H1 (cell line): ENCODE results near the gene MPV17L2. TPM values are rescaled to one million over a fixed set of nuclear protein-coding genes. Genes with fewer than 3 reads are reported as not detected.

Experiments used
- CTCF ChIA-PET: fragments of 300-600 bp; sonication (Branson Sonifier 250); formaldehyde crosslinking; loops from one replicate; lab custom pipeline; 2021; ENCODE audit not compliant: partially characterized antibody; lab: Charles Lee
- POLR2A ChIA-PET: fragments of 300-600 bp; sonication (Branson Sonifier 250); formaldehyde crosslinking; loops from one replicate; lab custom pipeline; 2021; ENCODE audit warnings: inconsistent platforms; ENCODE audit not compliant: partially characterized antibody; lab: Charles Lee
- DNase-seq, 2 experiments: peaks; one replicate each; pipeline versions ENCODE4 v3.0.0 to v3.0.0-alpha.2; 2010 to 2022; ENCODE audit warnings: low spot score in 2 of 2, low read depth in 1 of 2, mixed read lengths in 1 of 2
- FAIRE-seq: peaks from 2 replicates; lab custom pipeline; 2011; peaks lifted over from hg19 to GRCh38; lab: Jason Lieb, UNC
- H2AFZ ChIP-seq: 2 replicates; pipeline ENCODE4 v1.8.1; 2012; ENCODE audit warnings: low read length, inconsistent platforms
- H2AK5ac ChIP-seq: 2 replicates; pipeline ENCODE4 v1.6.1; 2013; ENCODE audit warnings: low read depth, low read length
- H2BK120ac ChIP-seq: replicated peaks from 2 replicates; pipeline ENCODE3; 2013; ENCODE audit warnings: low read depth, low read length, inconsistent platforms
- H2BK12ac ChIP-seq: 2 replicates; pipeline ENCODE4 v1.6.1; 2013; ENCODE audit warnings: low read depth, low read length
- H2BK15ac ChIP-seq: 2 replicates; pipeline ENCODE4 v1.6.1; 2013; ENCODE audit warnings: low read length
- H2BK20ac ChIP-seq: 2 replicates; pipeline ENCODE4 v1.6.1; 2013; ENCODE audit warnings: low read length
- H2BK5ac ChIP-seq: 2 replicates; pipeline ENCODE4 v1.6.1; 2013; ENCODE audit warnings: low read depth, low read length
- H3K14ac ChIP-seq: 2 replicates; pipeline ENCODE4 v1.6.1; 2013; ENCODE audit warnings: inconsistent platforms; ENCODE audit not compliant: insufficient read length
- H3K18ac ChIP-seq: 2 replicates; pipeline ENCODE4 v1.6.1; 2013; ENCODE audit warnings: low read length; ENCODE audit errors: extremely low read depth
- H3K23ac ChIP-seq: 2 replicates; pipeline ENCODE4 v1.6.1; 2013; ENCODE audit warnings: inconsistent platforms; ENCODE audit not compliant: insufficient read length
- H3K23me2 ChIP-seq: 2 replicates; pipeline ENCODE4 v1.6.1; 2013; ENCODE audit warnings: low read depth, low read length
- H3K27ac ChIP-seq: 2 replicates; pipeline ENCODE4 v1.6.1; 2011; ENCODE audit warnings: low read depth, low read length, inconsistent platforms
- H3K27me3 ChIP-seq, 4 experiments: replicated peaks in 1 of 4; 1 replicate in 1 of 4; 2 replicates in 3 of 4; pipeline versions ENCODE4 v1.6.1 to v1.8.1; 2011 to 2013; ENCODE audit warnings: low read length in 3 of 4, mild to moderate bottlenecking in 3 of 4, inconsistent platforms in 2 of 4, mixed read lengths in 2 of 4, moderate library complexity in 1 of 4; ENCODE audit not compliant: control insufficient read depth in 3 of 4, insufficient read depth in 3 of 4; ENCODE audit errors: extremely low read depth in 1 of 4
- H3K36me3 ChIP-seq, 4 experiments: 2 replicates each; pipeline versions ENCODE4 v1.6.1 to v1.8.1; 2011 to 2013; ENCODE audit warnings: mild to moderate bottlenecking in 4 of 4, low read length in 3 of 4, moderate library complexity in 2 of 4, control low read depth in 1 of 4, inconsistent platforms in 1 of 4; ENCODE audit not compliant: insufficient read depth in 4 of 4, control insufficient read depth in 2 of 4
- H3K4ac ChIP-seq: replicated peaks from 2 replicates; pipeline ENCODE3; 2013; ENCODE audit warnings: low read length, low read depth, mixed read lengths, inconsistent platforms; ENCODE audit not compliant: insufficient read length
- H3K4me1 ChIP-seq, 4 experiments: replicated peaks in 1 of 4; 1 replicate in 1 of 4; 2 replicates in 3 of 4; pipeline versions ENCODE4 v1.6.1 to v1.8.1; 2011 to 2013; ENCODE audit warnings: low read length in 3 of 4, inconsistent platforms in 2 of 4, mixed read lengths in 1 of 4; ENCODE audit not compliant: insufficient read depth in 4 of 4, control insufficient read depth in 3 of 4
- H3K4me2 ChIP-seq, 2 experiments: 2 replicates each; pipeline versions ENCODE4 v1.6.1 to v1.8.1; 2011 to 2013; ENCODE audit warnings: low read depth in 2 of 2, low read length in 2 of 2, control low read depth in 1 of 2, inconsistent platforms in 1 of 2, mild to moderate bottlenecking in 1 of 2; ENCODE audit not compliant: insufficient read depth in 1 of 2
- H3K4me3 ChIP-seq, 4 experiments: fragments of 200-600, 300-600 bp in 1 of 4; sonication (generic), shearing (Covaris generic), sonication (Bioruptor Twin) in 1 of 4; 2 replicates each; pipeline versions ENCODE4 v1.5.1 to v1.8.1; 2011 to 2016; ENCODE audit warnings: low read length in 4 of 4, low read depth in 3 of 4, control low read depth in 2 of 4, inconsistent platforms in 2 of 4, mild to moderate bottlenecking in 2 of 4, mixed read lengths in 1 of 4, moderate library complexity in 1 of 4; ENCODE audit not compliant: insufficient read depth in 2 of 4; ENCODE audit errors: extremely low read depth in 1 of 4
- H3K56ac ChIP-seq: replicated peaks from 2 replicates; pipeline ENCODE3; 2013; ENCODE audit warnings: low read depth, mild to moderate bottlenecking, mixed read lengths, low read length, inconsistent platforms; ENCODE audit not compliant: insufficient read length
- H3K79me1 ChIP-seq: 2 replicates; pipeline ENCODE4 v1.6.1; 2013; ENCODE audit warnings: low read depth, low read length, control low read depth
- H3K79me2 ChIP-seq, 2 experiments: 2 replicates each; pipeline versions ENCODE4 v1.6.1 to v1.8.1; 2012 to 2013; ENCODE audit warnings: low read length in 2 of 2, mild to moderate bottlenecking in 2 of 2, inconsistent platforms in 1 of 2; ENCODE audit not compliant: insufficient read depth in 2 of 2, control insufficient read depth in 1 of 2
- H3K9ac ChIP-seq, 4 experiments: replicated peaks in 1 of 4; 1 replicate in 1 of 4; 2 replicates in 3 of 4; pipeline versions ENCODE4 v1.6.1 to v1.8.1; 2011 to 2013; ENCODE audit warnings: low read depth in 3 of 4, low read length in 3 of 4, control low read depth in 2 of 4, mild to moderate bottlenecking in 2 of 4, moderate library complexity in 2 of 4, inconsistent platforms in 1 of 4; ENCODE audit errors: extremely low read depth in 1 of 4
- H3K9me3 ChIP-seq, 2 experiments: 2 replicates each; pipeline versions ENCODE4 v1.6.1 to v1.8.1; 2012 to 2013; ENCODE audit warnings: mild to moderate bottlenecking in 2 of 2, moderate library complexity in 2 of 2, control low read depth in 1 of 2, inconsistent platforms in 1 of 2, low read depth in 1 of 2, low read length in 1 of 2, mixed read lengths in 1 of 2; ENCODE audit not compliant: insufficient read depth in 2 of 2
- H4K20me1 ChIP-seq, 2 experiments: replicated peaks in 1 of 2; 2 replicates each; pipeline versions ENCODE3 to v1.8.1; 2011 to 2013; ENCODE audit warnings: inconsistent platforms in 2 of 2, low read length in 2 of 2, mild to moderate bottlenecking in 1 of 2; ENCODE audit not compliant: insufficient read depth in 2 of 2, control insufficient read depth in 1 of 2
- H4K5ac ChIP-seq: 2 replicates; pipeline ENCODE4 v1.6.1; 2013; ENCODE audit warnings: low read length, low read depth, mixed read lengths, inconsistent platforms; ENCODE audit not compliant: insufficient read length
- H4K8ac ChIP-seq: 2 replicates; pipeline ENCODE4 v1.8.0; 2013; ENCODE audit warnings: mild to moderate bottlenecking, moderate library complexity, low read length, inconsistent platforms; ENCODE audit not compliant: insufficient read depth; ENCODE audit errors: extremely low read depth
- H4K91ac ChIP-seq: replicated peaks from 2 replicates; pipeline ENCODE3; 2013; ENCODE audit warnings: low read length, mixed read lengths, inconsistent platforms; ENCODE audit not compliant: insufficient read length
- CHD1 ChIP-seq: IDR thresholded peaks from 2 replicates; pipeline ENCODE4 v1.6.1; 2012; ENCODE audit warnings: low read depth, low read length, improper control_type of control experiment
- CTCF ChIP-seq, 3 experiments: IDR thresholded peaks; 1 replicate in 2 of 3; 2 replicates in 1 of 3; pipeline versions ENCODE4 v1.5.1 to v1.6.1; 2011; ENCODE audit warnings: low read length in 3 of 3, mild to moderate bottlenecking in 3 of 3, inconsistent platforms in 2 of 3, low read depth in 1 of 3, moderate library complexity in 1 of 3; ENCODE audit not compliant: insufficient read depth in 1 of 3; ENCODE audit errors: control extremely low read depth in 1 of 3
- E2F6 ChIP-seq: IDR thresholded peaks from 2 replicates; pipeline ENCODE4 v1.6.1; 2012; ENCODE audit warnings: inconsistent platforms
- KDM1A ChIP-seq: fragments of 200-600, 300-600 bp; sonication (generic); IDR thresholded peaks from 2 replicates; pipeline ENCODE4 v1.7.1; 2016; ENCODE audit warnings: mild to moderate bottlenecking, low read length, borderline replicate concordance
- POLR2A ChIP-seq, 2 experiments: IDR thresholded peaks; 1 replicate in 1 of 2; 2 replicates in 1 of 2; pipeline ENCODE4 v1.6.1; 2011; ENCODE audit warnings: low read depth in 2 of 2, low read length in 2 of 2, mild to moderate bottlenecking in 2 of 2; ENCODE audit errors: control extremely low read depth in 1 of 2
- RAD21 ChIP-seq, 2 experiments: IDR thresholded peaks in 1 of 2; conservative IDR thresholded peaks in 1 of 2; 2 replicates each; pipeline ENCODE4 v1.6.1; 2011; ENCODE audit warnings: low read depth in 2 of 2, low read length in 2 of 2, improper control_type of control experiment in 1 of 2, inconsistent platforms in 1 of 2, mild to moderate bottlenecking in 1 of 2, moderate library complexity in 1 of 2
- TEAD4 ChIP-seq: IDR thresholded peaks from 2 replicates; pipeline ENCODE4 v1.6.1; 2012; ENCODE audit warnings: low read depth, low read length, inconsistent platforms, mixed read lengths
- WGBS, 2 experiments: shearing (Covaris generic) in 1 of 2; methylation state at CpG; one replicate each; pipeline versions ENCODE4 v1.1.6 to v1.1.7; 2013 to 2015; ENCODE audit warnings: low lambda C conversion rate in 2 of 2, mixed read lengths in 2 of 2, inconsistent platforms in 1 of 2, low coverage in 1 of 2, missing lambda C conversion rate in 1 of 2; ENCODE audit not compliant: insufficient replicate concordance in 2 of 2, insufficient coverage in 1 of 2, insufficient read length in 1 of 2; ENCODE audit errors: extremely low coverage in 1 of 2, missing lambda C conversion rate in 1 of 2; 5-methylcytosine and 5-hydroxymethylcytosine counted together
- polyA plus RNA-seq, 7 experiments: library from polyadenylated mRNA; depleted of rRNA in 3 of 7; stranded (reverse) in 5 of 7; unstranded in 2 of 7; fragments of >200 nt in 5 of 7; fragments of 200-250 nt in 2 of 7; gene quantifications; 1 replicate in 5 of 7; 2 replicates in 1 of 7; 4 replicates in 1 of 7; pipeline versions ENCODE4 v1.2.1 to v1.2.3, GENCODE V29; 2011 to 2013; ENCODE audit warnings: missing spikeins in 2 of 7, mixed read lengths in 2 of 7
- total RNA-seq: library from RNA; stranded (reverse); fragmentation: NEBNext Ultra II Directional; extraction: Animal tissue kit (Norgen Biotek cat#: 25700); gene quantifications from 2 replicates; pipeline ENCODE4 v1.2.1, GENCODE V29; 2021

Gene MPV17L2
- total and polyA plus RNA-seq, 2 of the 8 experiments (the other 6 are each of a cell fraction or from before 2014, with no cell fraction given): 24.2 to 82.6 TPM

GRCh38 chr19:18202778-18203407 is 9.9 kb downstream of the MPV17L2 start:
- H3K23ac ChIP-seq: no peak overlapping the region
- peak overlapping the region; percentile 2; the same call in 1 of the 2 replicates for H2BK15ac ChIP-seq
- H3K4ac ChIP-seq: no peak overlapping the region
- H3K79me1 ChIP-seq: peaks cover 5% of the 10 kb centered on the region
- H4K8ac ChIP-seq: no peak overlapping the region
- 17% methylated on average over 28 of the region's 32 CpGs; no CpG with 5 or more reads in 1 of the 2 experiments for WGBS, 2 experiments
- POLR2A ChIA-PET: interaction anchor here (1.0 to 4.1 kb wide), 5 partner anchors 9 to 113 kb away, joined by 3 to 59 read pairs (median 3); no protein-coding TSS in a partner anchor
- no peak overlapping the region for H2AFZ ChIP-seq
- no peak overlapping the region for H3K27ac ChIP-seq
- peak overlapping the region; percentile 4; the same call in 1 of the 2 replicates for H2BK5ac ChIP-seq
- H3K56ac ChIP-seq: no peak overlapping the region
- H4K91ac ChIP-seq: peak overlapping the region; percentile 63
- 0 out of 2 replicates have a peak overlapping the region, but pooled peaks have one; percentile 48 for H2BK20ac ChIP-seq
- 0 out of 4 replicates have a peak, but pooled peaks cover 0 to 4% of the 10 kb centered on the region in 2 experiments for H3K79me2 ChIP-seq
- H4K20me1 ChIP-seq: peaks cover 1 to 15% of the 10 kb centered on the region in 2 experiments
- peak overlapping the region; percentile 79 to 92 for H3K4me2 ChIP-seq
- H3K4me3 ChIP-seq: peak overlapping the region; percentile 56 to 81 (median 74)
- H2BK12ac ChIP-seq: peak overlapping the region; percentile 3; the same call in 1 of the 2 replicates
- peaks cover 0 to 11% (median 7%) of the 10 kb centered on the region in 4 experiments; a peak in 5 of 7 replicates for H3K4me1 ChIP-seq
- peak overlapping the region; percentile 84 for H3K18ac ChIP-seq
- CTCF ChIA-PET: interaction anchor here (1.2 to 11.5 kb wide), 5 partner anchors 11 to 49 kb away, joined by 3 to 305 read pairs (median 18); partner anchors contain the start of gene PDE4C
- H3K23me2 ChIP-seq: peaks cover 12% of the 10 kb centered on the region
- H2AK5ac ChIP-seq: no peak overlapping the region
- H3K27me3 ChIP-seq: no peaks in the 10 kb centered on the region; a peak in 1 of 7 replicates
- no peak overlapping the region for H2BK120ac ChIP-seq
- H3K9me3 ChIP-seq: no peaks in the 10 kb centered on the region
- peak in 1 of 2 experiments; percentile 80 for DNase-seq
- H4K5ac ChIP-seq: no peak overlapping the region
- peak overlapping the region in 3 of 4 experiments; percentile 31 to 42 (median 37); a peak in 3 of 7 replicates for H3K9ac ChIP-seq
- no peak for FAIRE-seq
- H3K36me3 ChIP-seq: peaks cover 6 to 8% (median 7%) of the 10 kb centered on the region in 4 experiments; a peak in 6 of 8 replicates
- no peak overlapping the region for H3K14ac ChIP-seq
- TF ChIP-seq TEAD4 (no peak), KDM1A (peak; percentile 92; the same call in 1 of the 2 replicates), E2F6 (peak; percentile 91), CTCF (IDR thresholded peaks at IDR 0.05; ENCODE audit: control extremely low read depth in 1 of 3, insufficient read depth in 1 of 3, low read depth in 1 of 3, low read length in 3 of 3) (peak; percentile 39 to 67 (median 56)), CHD1 (no peak), POLR2A (IDR thresholded peaks at IDR 0.05; ENCODE audit: control extremely low read depth in 1 of 2, low read depth in 2 of 2, low read length in 2 of 2) (no peak), RAD21 (IDR thresholded peaks at IDR 0.05 in 1 of 2, conservative IDR thresholded peaks at IDR 0.05 in 1 of 2; ENCODE audit: low read depth in 2 of 2, low read length in 2 of 2) (peak; percentile 73 to 84)
